ENCODE results near the gene STON2.
A peak's percentile ranks its signal among the peaks of the same experiment; 100 is the strongest.
"Not testable (repeated sequence)": the region's sequence is repeated elsewhere in the genome, so short reads cannot be mapped to it uniquely, and the experiment has no call there.

Gene STON2

DNA sequence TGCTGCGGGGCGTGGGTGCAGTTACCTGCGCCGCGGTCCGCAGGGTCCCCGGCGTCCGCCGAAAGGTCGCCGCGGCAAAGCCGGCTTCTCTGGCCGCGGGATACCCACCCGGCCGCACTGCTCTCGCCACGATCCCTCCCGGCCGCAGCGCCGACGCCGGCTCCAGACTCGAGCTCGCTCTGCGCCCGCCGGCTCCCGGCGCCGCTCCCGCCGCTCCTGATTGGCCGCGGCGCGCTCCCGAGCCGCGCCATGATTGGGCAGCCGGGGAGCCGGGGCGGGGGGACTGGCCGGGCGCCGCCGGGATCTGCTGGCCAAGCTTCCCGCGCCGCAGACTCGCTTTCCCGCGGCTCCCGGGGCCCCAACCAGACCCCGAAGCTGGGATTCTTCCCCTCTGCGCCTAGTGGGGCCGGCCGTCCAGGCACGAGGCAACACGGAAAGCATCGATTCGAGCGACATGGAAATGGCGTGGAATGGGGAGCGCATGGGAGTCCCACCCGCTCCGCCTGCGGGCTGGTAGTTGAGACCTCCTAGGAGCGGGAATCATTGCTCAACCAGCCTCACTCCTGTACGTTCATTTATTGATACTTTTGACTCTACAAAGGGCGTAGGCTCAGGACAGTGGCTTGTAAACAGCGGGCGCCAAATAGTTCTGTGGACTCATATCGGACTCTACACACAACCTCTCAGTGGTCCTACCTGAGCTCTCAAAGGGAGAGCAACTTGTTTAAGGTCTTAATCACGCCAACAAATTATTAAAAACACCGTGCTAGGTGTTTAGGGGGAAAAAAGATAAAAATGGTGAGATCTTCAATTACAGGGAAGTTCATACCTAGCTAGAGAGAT lies 36.4 kb upstream of the STON2 start:
- WGBS, 2 experiments, result 3 to 4% methylated on average over 79 of the region's 79 CpGs
- no peak overlapping the region for H3K27ac ChIP-seq (ENCODE audit: insufficient read depth, low read depth, low read length, poor library complexity, severe bottlenecking)
- peaks cover 35% of the 10 kb centered on the region for H3K27me3 ChIP-seq (ENCODE audit: control insufficient read depth, insufficient read depth, low read length, poor library complexity, severe bottlenecking)

GRCh38 chr14:81435391-81436295 lies 35.5 kb upstream of the STON2 start:
- Histone ChIP-seq H3K4me1 (ENCODE audit: control insufficient read depth, insufficient read depth, low read length) (peaks cover 24% of the 10 kb centered on the region), H3K4me3 (ENCODE audit: insufficient read depth, low read depth, low read length) (peak overlapping the region; percentile 77), H3K27me3 (ENCODE audit: control insufficient read depth, insufficient read depth, low read length, poor library complexity, severe bottlenecking) (peaks cover 35% of the 10 kb centered on the region), H3K36me3 (ENCODE audit: control insufficient read depth, insufficient read depth, low read length) (no peaks in the 10 kb centered on the region), H3K9me3 (ENCODE audit: control insufficient read depth, low read length) (no peaks in the 10 kb centered on the region), H3K27ac (ENCODE audit: insufficient read depth, low read depth, low read length, poor library complexity, severe bottlenecking) (no peak overlapping the region)
- 0% methylated on average over 73 of the region's 73 CpGs for WGBS, 2 experiments

More for the DNA sequence above, 36.4 kb upstream of the STON2 start:
- Histone ChIP-seq H3K4me1 (ENCODE audit: control insufficient read depth, insufficient read depth, low read length) (peaks cover 24% of the 10 kb centered on the region), H3K9me3 (ENCODE audit: control insufficient read depth, low read length) (no peaks in the 10 kb centered on the region), H3K4me3 (ENCODE audit: insufficient read depth, low read depth, low read length) (peak overlapping the region; percentile 77), H3K36me3 (ENCODE audit: control insufficient read depth, insufficient read depth, low read length) (no peaks in the 10 kb centered on the region)

DNA sequence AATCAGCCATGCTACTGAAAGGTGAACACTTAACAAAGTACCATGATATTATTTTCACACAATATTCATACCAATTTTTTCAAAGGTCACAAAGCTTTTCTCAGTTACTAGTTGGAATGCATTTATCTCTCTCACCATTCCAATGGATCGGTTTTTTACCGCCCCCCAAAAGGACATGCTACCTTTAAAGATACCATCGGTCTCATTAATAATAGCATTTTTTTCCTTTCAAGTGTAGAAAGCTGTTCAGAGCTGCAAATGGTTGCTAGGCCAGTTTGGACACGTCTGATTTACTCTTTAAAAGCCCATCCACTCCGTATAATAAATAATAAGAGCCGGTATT lies 34.9 kb upstream of the STON2 start:
- Histone ChIP-seq H3K9me3 (ENCODE audit: control insufficient read depth, low read length) (no peaks in the 10 kb centered on the region), H3K27ac (ENCODE audit: insufficient read depth, low read depth, low read length, poor library complexity, severe bottlenecking) (no peak overlapping the region), H3K36me3 (ENCODE audit: control insufficient read depth, insufficient read depth, low read length) (no peaks in the 10 kb centered on the region), H3K4me1 (ENCODE audit: control insufficient read depth, insufficient read depth, low read length) (peaks cover 24% of the 10 kb centered on the region), H3K4me3 (ENCODE audit: insufficient read depth, low read depth, low read length) (peak overlapping the region; percentile 77), H3K27me3 (ENCODE audit: control insufficient read depth, insufficient read depth, low read length, poor library complexity, severe bottlenecking) (peaks cover 35% of the 10 kb centered on the region)
- WGBS, 2 experiments, result 4 to 5% methylated on average over 6 of the region's 6 CpGs

DNA sequence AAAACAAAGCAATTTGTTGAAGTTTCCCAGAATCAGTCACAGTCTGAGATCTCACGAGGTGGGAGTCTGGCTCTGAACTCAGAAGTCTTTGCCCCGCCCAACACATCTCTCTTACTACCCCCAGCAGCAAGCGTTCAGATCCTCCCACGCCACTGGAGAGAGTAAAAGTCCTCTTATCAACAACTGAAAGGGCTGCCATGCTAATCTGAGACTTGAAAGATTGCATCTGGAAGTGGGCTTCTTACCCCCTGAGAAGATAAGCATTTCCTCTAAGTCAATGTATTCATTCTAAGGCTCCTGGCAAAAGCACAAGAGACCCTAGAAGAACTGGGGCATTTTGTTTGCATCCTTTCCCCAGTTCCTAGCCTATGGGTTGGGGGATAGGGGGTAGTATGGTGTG lies 34.1 kb upstream of the STON2 start:
- H3K4me3 ChIP-seq (ENCODE audit: insufficient read depth, low read depth, low read length), result peak overlapping the region; percentile 77
- 5 to 7% methylated on average over 4 of the region's 4 CpGs for WGBS, 2 experiments

DNA sequence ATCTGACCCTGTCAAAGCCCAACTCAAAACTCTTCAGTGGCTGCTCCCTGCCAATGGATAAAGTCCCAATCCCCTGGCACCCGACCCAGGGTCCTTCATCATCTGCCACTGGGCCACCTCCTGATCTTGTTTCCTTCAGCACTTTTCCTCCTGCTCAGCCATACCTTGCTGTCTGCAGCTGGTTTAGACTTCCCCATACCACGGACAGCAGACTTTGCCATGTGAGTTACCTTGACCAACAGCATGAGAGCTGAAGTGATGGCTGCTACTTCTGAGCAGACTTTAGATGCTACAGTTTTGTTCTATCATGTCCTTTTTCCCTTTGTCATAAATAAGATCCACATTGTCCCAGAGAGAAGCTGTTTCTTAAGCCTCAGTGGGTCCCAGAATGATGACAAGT lies 33.3 kb upstream of the STON2 start:
- 76 to 82% methylated on average over 2 of the region's 2 CpGs for WGBS, 2 experiments
- peaks cover 25% of the 10 kb centered on the region for H3K27me3 ChIP-seq (ENCODE audit: control insufficient read depth, insufficient read depth, low read length, poor library complexity, severe bottlenecking)

More for the DNA sequence above, 34.1 kb upstream of the STON2 start:
- peaks cover 24% of the 10 kb centered on the region for H3K4me1 ChIP-seq (ENCODE audit: control insufficient read depth, insufficient read depth, low read length)
- peaks cover 32% of the 10 kb centered on the region for H3K27me3 ChIP-seq (ENCODE audit: control insufficient read depth, insufficient read depth, low read length, poor library complexity, severe bottlenecking)
- peak overlapping the region; percentile 2 for H3K27ac ChIP-seq (ENCODE audit: insufficient read depth, low read depth, low read length, poor library complexity, severe bottlenecking)
- no peaks in the 10 kb centered on the region for H3K9me3 ChIP-seq (ENCODE audit: control insufficient read depth, low read length)
- H3K36me3 ChIP-seq (ENCODE audit: control insufficient read depth, insufficient read depth, low read length), result no peaks in the 10 kb centered on the region

DNA sequence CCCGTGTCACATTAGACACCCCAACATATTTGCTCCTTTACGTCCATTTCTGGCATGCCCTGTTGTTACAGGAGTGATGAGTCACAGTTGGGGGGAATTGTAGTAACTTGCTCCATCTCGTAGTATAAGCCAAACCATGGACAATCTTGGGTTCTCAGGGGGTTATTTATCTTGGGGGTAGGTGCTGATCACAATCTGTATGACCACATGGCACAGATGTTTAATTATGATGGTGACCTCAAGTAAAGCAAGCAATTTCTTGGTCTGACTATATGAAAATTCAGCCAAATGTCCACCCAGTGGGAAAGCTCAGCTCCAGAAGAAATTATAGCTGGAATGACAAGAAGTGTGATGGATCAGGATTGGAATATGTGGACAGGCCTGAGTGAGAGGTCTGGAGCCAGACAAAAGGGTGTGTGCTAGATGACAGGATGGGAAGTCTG lies 32.1 kb upstream of the STON2 start:
- H3K27me3 ChIP-seq (ENCODE audit: control insufficient read depth, insufficient read depth, low read length, poor library complexity, severe bottlenecking), result peaks cover 14% of the 10 kb centered on the region
- no peak overlapping the region for H3K4me3 ChIP-seq (ENCODE audit: insufficient read depth, low read depth, low read length)
- H3K27ac ChIP-seq (ENCODE audit: insufficient read depth, low read depth, low read length, poor library complexity, severe bottlenecking), result no peak overlapping the region
- no peaks in the 10 kb centered on the region for H3K9me3 ChIP-seq (ENCODE audit: control insufficient read depth, low read length)
- H3K36me3 ChIP-seq (ENCODE audit: control insufficient read depth, insufficient read depth, low read length), result no peaks in the 10 kb centered on the region
- 91 to 93% methylated on average over 2 to 3 of the region's 3 CpGs for WGBS, 2 experiments
- peaks cover 33% of the 10 kb centered on the region for H3K4me1 ChIP-seq (ENCODE audit: control insufficient read depth, insufficient read depth, low read length)

More for the DNA sequence above, 33.3 kb upstream of the STON2 start:
- no peaks in the 10 kb centered on the region for H3K9me3 ChIP-seq (ENCODE audit: control insufficient read depth, low read length)
- H3K4me1 ChIP-seq (ENCODE audit: control insufficient read depth, insufficient read depth, low read length), result peaks cover 24% of the 10 kb centered on the region
- no peaks in the 10 kb centered on the region for H3K36me3 ChIP-seq (ENCODE audit: control insufficient read depth, insufficient read depth, low read length)
- no peak overlapping the region for H3K4me3 ChIP-seq (ENCODE audit: insufficient read depth, low read depth, low read length)
- H3K27ac ChIP-seq (ENCODE audit: insufficient read depth, low read depth, low read length, poor library complexity, severe bottlenecking), result no peak overlapping the region

DNA sequence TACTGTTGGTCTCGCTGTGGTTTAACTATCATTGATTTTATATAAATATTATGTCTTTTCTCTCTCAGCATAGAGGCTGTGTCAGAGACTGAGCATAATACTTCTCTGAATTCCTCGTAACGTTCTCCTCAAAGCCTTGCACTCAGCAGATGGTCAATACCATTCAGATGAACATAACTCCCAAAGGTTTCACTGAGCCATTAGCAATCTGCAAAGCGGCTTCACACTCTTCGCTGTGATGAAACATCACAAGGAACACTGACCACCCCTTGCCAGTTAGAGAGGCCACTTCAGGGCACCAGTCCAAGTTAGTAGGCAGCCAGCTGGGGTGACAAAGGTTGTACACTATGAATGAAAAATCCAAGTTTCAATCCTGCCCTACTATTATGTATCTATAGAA lies 30.1 kb upstream of the STON2 start:
- no peaks in the 10 kb centered on the region for H3K9me3 ChIP-seq (ENCODE audit: control insufficient read depth, low read length)
- WGBS, 2 experiments, result 89 to 90% methylated on average over 4 of the region's 5 CpGs
- no peak overlapping the region for H3K27ac ChIP-seq (ENCODE audit: insufficient read depth, low read depth, low read length, poor library complexity, severe bottlenecking)
- H3K27me3 ChIP-seq (ENCODE audit: control insufficient read depth, insufficient read depth, low read length, poor library complexity, severe bottlenecking), result peaks cover 3% of the 10 kb centered on the region
- peaks cover 38% of the 10 kb centered on the region for H3K4me1 ChIP-seq (ENCODE audit: control insufficient read depth, insufficient read depth, low read length)
- no peak overlapping the region for H3K4me3 ChIP-seq (ENCODE audit: insufficient read depth, low read depth, low read length)
- no peaks in the 10 kb centered on the region for H3K36me3 ChIP-seq (ENCODE audit: control insufficient read depth, insufficient read depth, low read length)

DNA sequence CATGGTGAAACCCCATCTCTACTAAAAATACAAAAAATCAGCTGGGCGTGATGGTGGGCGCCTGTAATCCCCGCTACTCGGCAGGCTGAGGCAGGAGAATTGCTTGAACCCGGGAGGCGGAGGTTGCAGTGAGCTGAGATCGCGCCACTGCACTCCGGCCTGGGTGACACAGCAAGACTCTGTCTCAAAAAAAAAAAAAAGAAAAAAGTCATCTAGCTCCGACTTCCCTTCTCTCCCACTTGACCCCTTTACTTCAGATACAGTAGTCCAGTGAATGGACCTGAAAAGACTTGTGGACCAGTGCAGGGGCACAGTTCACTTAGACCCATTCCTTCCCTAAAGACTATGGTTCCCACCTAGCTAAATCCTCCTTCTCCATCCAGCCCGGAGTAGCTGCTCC lies 29.6 kb upstream of the STON2 start:
- WGBS, 2 experiments, result 93 to 96% methylated on average over 11 of the region's 11 CpGs
- H3K36me3 ChIP-seq (ENCODE audit: control insufficient read depth, insufficient read depth, low read length); H3K9me3 ChIP-seq (ENCODE audit: control insufficient read depth, low read length); H3K27me3 ChIP-seq (ENCODE audit: control insufficient read depth, insufficient read depth, low read length, poor library complexity, severe bottlenecking); H3K27ac ChIP-seq (ENCODE audit: insufficient read depth, low read depth, low read length, poor library complexity, severe bottlenecking); H3K4me3 ChIP-seq (ENCODE audit: insufficient read depth, low read depth, low read length): not testable (repeated sequence)
- H3K4me1 ChIP-seq (ENCODE audit: control insufficient read depth, insufficient read depth, low read length), result peaks cover 34% of the 10 kb centered on the region

GRCh38 chr14:81429028-81429427 lies 28.9 kb upstream of the STON2 start:
- H3K4me3 ChIP-seq (ENCODE audit: insufficient read depth, low read depth, low read length), result no peak overlapping the region
- peaks cover 27% of the 10 kb centered on the region for H3K4me1 ChIP-seq (ENCODE audit: control insufficient read depth, insufficient read depth, low read length)
- no peaks in the 10 kb centered on the region for H3K36me3 ChIP-seq (ENCODE audit: control insufficient read depth, insufficient read depth, low read length)
- H3K9me3 ChIP-seq (ENCODE audit: control insufficient read depth, low read length), result no peaks in the 10 kb centered on the region
- WGBS, 2 experiments, result 94 to 97% methylated on average over 1 of the region's 1 CpG
- H3K27me3 ChIP-seq (ENCODE audit: control insufficient read depth, insufficient read depth, low read length, poor library complexity, severe bottlenecking), result no peaks in the 10 kb centered on the region
- H3K27ac ChIP-seq (ENCODE audit: insufficient read depth, low read depth, low read length, poor library complexity, severe bottlenecking), result no peak overlapping the region
